Activated naive CD8-positive, alpha-beta T cell treated with anti-CD3 and anti-CD28 coated beads, Interleukin-2, amount 10 ng/mL, durations not matched to agents 7 days and 5 days (primary cell): ENCODE results near the gene ZNF358. TPM values are rescaled to one million over a fixed set of nuclear protein-coding genes. Genes with fewer than 3 reads are reported as not detected.
A peak's percentile ranks its signal among the peaks of the same experiment; 100 is the strongest.

Experiments used
- ATAC-seq: fragments of 150-1000 bp; cut with Tn5 transposase; one replicate; pipeline ENCODE4 v1.10.0; 2021; ENCODE audit warnings: low read depth, moderate library complexity
- POLR2A ChIA-PET: fragments of 350-600 bp; sonication (Branson Sonifier 250); formaldehyde crosslinking; loops from one replicate; lab custom pipeline; 2021; ENCODE audit warnings: antibody characterized with exemption; lab: Charles Lee
- DNase-seq: peaks from one replicate; pipeline ENCODE4 v3.0.0; 2021
- H3K27ac Mint-ChIP-seq: one replicate; pipeline ENCODE4 v1.8.0; 2022; ENCODE audit warnings: mild to moderate bottlenecking, mixed read lengths
- H3K27me3 Mint-ChIP-seq: one replicate; pipeline ENCODE4 v1.8.0; 2022; ENCODE audit warnings: mild to moderate bottlenecking, moderate library complexity, mixed read lengths
- H3K36me3 Mint-ChIP-seq: one replicate; pipeline ENCODE4 v1.8.0; 2021; ENCODE audit warnings: mild to moderate bottlenecking, mixed read lengths
- H3K4me1 Mint-ChIP-seq: one replicate; pipeline ENCODE4 v1.8.0; 2021; ENCODE audit warnings: mixed read lengths
- H3K4me3 Mint-ChIP-seq: one replicate; pipeline ENCODE4 v1.8.0; 2022; ENCODE audit warnings: mild to moderate bottlenecking, moderate library complexity, mixed read lengths
- H3K9me3 Mint-ChIP-seq: one replicate; pipeline ENCODE4 v1.8.0; 2021; ENCODE audit warnings: mixed read lengths
- total RNA-seq, 2 experiments: library from RNA; stranded (reverse); gene quantifications; one replicate each; pipeline ENCODE4 v1.2.3, GENCODE V29; 2021

Gene ZNF358
- total RNA-seq, 2 experiments from 2014 or later = 12.6 to 13.1 TPM

GRCh38 chr19:7500811-7501450, 15.0 kb upstream of the ZNF358 start:
- H3K9me3 Mint-ChIP-seq = no peaks in the 10 kb centered on the region
- H3K27me3 Mint-ChIP-seq = peaks cover 42% of the 10 kb centered on the region
- peak overlapping the region; percentile 55 for H3K4me3 Mint-ChIP-seq
- no peaks in the 10 kb centered on the region for H3K36me3 Mint-ChIP-seq
- no peak overlapping the region for H3K27ac Mint-ChIP-seq
- POLR2A ChIA-PET = no interaction called here
- ATAC-seq (peak; percentile 75), DNase-seq (peak; percentile 74)
- H3K4me1 Mint-ChIP-seq = peaks cover 7% of the 10 kb centered on the region

GRCh38 chr19:7502552-7502951, 13.4 kb upstream of the ZNF358 start:
- no peaks in the 10 kb centered on the region for H3K36me3 Mint-ChIP-seq
- POLR2A ChIA-PET = interaction anchor here (0.5 kb wide), 1 partner anchor 98 kb away, joined by 4 read pairs; no protein-coding TSS in a partner anchor
- ATAC-seq (no peak), DNase-seq (no peak)
- H3K27ac Mint-ChIP-seq = no peak overlapping the region
- no peak overlapping the region for H3K4me3 Mint-ChIP-seq
- peaks cover 12% of the 10 kb centered on the region for H3K4me1 Mint-ChIP-seq
- H3K9me3 Mint-ChIP-seq = no peaks in the 10 kb centered on the region
- H3K27me3 Mint-ChIP-seq = peaks cover 47% of the 10 kb centered on the region

GRCh38 chr19:7504684-7505083, 11.2 kb upstream of the ZNF358 start:
- Mint-ChIP-seq H3K4me3 (no peak overlapping the region), H3K27ac (no peak overlapping the region), H3K9me3 (no peaks in the 10 kb centered on the region), H3K27me3 (peaks cover 41% of the 10 kb centered on the region), H3K36me3 (no peaks in the 10 kb centered on the region), H3K4me1 (peaks cover 12% of the 10 kb centered on the region)
- POLR2A ChIA-PET = interaction anchor here (0.6 kb wide), 1 partner anchor 12 kb away, joined by 3 read pairs; no protein-coding TSS in a partner anchor
- ATAC-seq = no peak
- no peak for DNase-seq

- H3K4me1 Mint-ChIP-seq = peaks cover 12% of the 10 kb centered on the region
- peaks cover 42% of the 10 kb centered on the region for H3K27me3 Mint-ChIP-seq
- no peak overlapping the region for H3K27ac Mint-ChIP-seq
- no peaks in the 10 kb centered on the region for H3K9me3 Mint-ChIP-seq
- H3K36me3 Mint-ChIP-seq = no peaks in the 10 kb centered on the region
- POLR2A ChIA-PET = no interaction called here
- no peak for ATAC-seq
- no peak overlapping the region for H3K4me3 Mint-ChIP-seq
- no peak for DNase-seq
These were observed 10.6 kb upstream of the ZNF358 start for GRCh38 chr19:7505288-7505681.

GRCh38 chr19:7505682-7506384, 10.1 kb upstream of the ZNF358 start:
- H3K4me3 Mint-ChIP-seq = no peak overlapping the region
- no peak overlapping the region for H3K27ac Mint-ChIP-seq
- H3K36me3 Mint-ChIP-seq = no peaks in the 10 kb centered on the region
- POLR2A ChIA-PET = no interaction called here
- ATAC-seq (peak; percentile 29), DNase-seq (no peak)
- H3K9me3 Mint-ChIP-seq = no peaks in the 10 kb centered on the region
- peaks cover 12% of the 10 kb centered on the region for H3K4me1 Mint-ChIP-seq
- peaks cover 42% of the 10 kb centered on the region for H3K27me3 Mint-ChIP-seq

- peaks cover 11% of the 10 kb centered on the region for H3K4me1 Mint-ChIP-seq
- peak overlapping the region; percentile 28 for H3K4me3 Mint-ChIP-seq
- POLR2A ChIA-PET = no interaction called here
These were observed 9.2 kb upstream of the ZNF358 start for GRCh38 chr19:7506385-7507328.

GRCh38 chr19:7507884-7508283, 8.0 kb upstream of the ZNF358 start:
- Mint-ChIP-seq H3K27ac (no peak overlapping the region), H3K4me1 (peaks cover 11% of the 10 kb centered on the region), H3K9me3 (no peaks in the 10 kb centered on the region), H3K4me3 (no peak overlapping the region), H3K36me3 (no peaks in the 10 kb centered on the region), H3K27me3 (peaks cover 31% of the 10 kb centered on the region)
- DNase-seq = no peak
- POLR2A ChIA-PET = no interaction called here
- peak; percentile 24 for ATAC-seq

More at GRCh38 chr19:7506385-7507328, 9.2 kb upstream of the ZNF358 start:
- ATAC-seq = peak; percentile 50
- H3K36me3 Mint-ChIP-seq = no peaks in the 10 kb centered on the region
- H3K27ac Mint-ChIP-seq = no peak overlapping the region
- peak; percentile 54 for DNase-seq
- peaks cover 37% of the 10 kb centered on the region for H3K27me3 Mint-ChIP-seq
- H3K9me3 Mint-ChIP-seq = no peaks in the 10 kb centered on the region

GRCh38 chr19:7509625-7510024, 6.3 kb upstream of the ZNF358 start:
- Mint-ChIP-seq H3K4me1 (peaks cover 11% of the 10 kb centered on the region), H3K4me3 (no peak overlapping the region), H3K27me3 (peaks cover 24% of the 10 kb centered on the region), H3K36me3 (no peaks in the 10 kb centered on the region), H3K27ac (no peak overlapping the region), H3K9me3 (no peaks in the 10 kb centered on the region)
- ATAC-seq (no peak), DNase-seq (no peak)
- POLR2A ChIA-PET = interaction anchor here (0.5 kb wide), 1 partner anchor 38 kb away, joined by 3 read pairs; no protein-coding TSS in a partner anchor

- H3K36me3 Mint-ChIP-seq = no peaks in the 10 kb centered on the region
- no peak for ATAC-seq
- peaks cover 16% of the 10 kb centered on the region for H3K27me3 Mint-ChIP-seq
- no peak overlapping the region for H3K27ac Mint-ChIP-seq
- POLR2A ChIA-PET = no interaction called here
- no peak for DNase-seq
- H3K4me3 Mint-ChIP-seq = no peak overlapping the region
- H3K4me1 Mint-ChIP-seq = peaks cover 4% of the 10 kb centered on the region
- no peaks in the 10 kb centered on the region for H3K9me3 Mint-ChIP-seq
These were observed 3.5 kb upstream of the ZNF358 start for GRCh38 chr19:7512400-7512851.

GRCh38 chr19:7513809-7514642, 1.9 kb upstream of the ZNF358 start:
- DNase-seq (no peak), ATAC-seq (no peak)
- peaks cover 6% of the 10 kb centered on the region for H3K4me1 Mint-ChIP-seq
- no peaks in the 10 kb centered on the region for H3K36me3 Mint-ChIP-seq
- H3K4me3 Mint-ChIP-seq = no peak overlapping the region
- H3K27ac Mint-ChIP-seq = no peak overlapping the region
- POLR2A ChIA-PET = interaction anchor here (1.2 kb wide), 1 partner anchor 9 kb away, joined by 3 read pairs; no protein-coding TSS in a partner anchor
- H3K9me3 Mint-ChIP-seq = no peaks in the 10 kb centered on the region
- peaks cover 18% of the 10 kb centered on the region for H3K27me3 Mint-ChIP-seq

GRCh38 chr19:7515110-7515644, 726 bp upstream of the ZNF358 start:
- Mint-ChIP-seq H3K36me3 (no peaks in the 10 kb centered on the region), H3K9me3 (no peaks in the 10 kb centered on the region), H3K4me3 (peak overlapping the region; percentile 88), H3K4me1 (peaks cover 6% of the 10 kb centered on the region), H3K27me3 (peaks cover 15% of the 10 kb centered on the region), H3K27ac (peak overlapping the region; percentile 86)
- POLR2A ChIA-PET = interaction anchor here (0.7 to 1.2 kb wide), 2 partner anchors 8 to 33 kb away, joined by 3 read pairs; no protein-coding TSS in a partner anchor
- DNase-seq = no peak
- ATAC-seq = no peak

GRCh38 chr19:7516333-7516732, 430 bp downstream of the ZNF358 start:
- DNase-seq (no peak), ATAC-seq (no peak)
- Mint-ChIP-seq H3K4me1 (peaks cover 6% of the 10 kb centered on the region), H3K27ac (no peak overlapping the region), H3K9me3 (no peaks in the 10 kb centered on the region), H3K36me3 (no peaks in the 10 kb centered on the region), H3K4me3 (peak overlapping the region; percentile 70), H3K27me3 (peaks cover 15% of the 10 kb centered on the region)
- POLR2A ChIA-PET = interaction anchor here (1.0 kb wide), 1 partner anchor 19 kb away, joined by 4 read pairs; the partner anchor contains the start of gene PNPLA6
